Glomerular visceral epithelial cell (primary cell): Measurements from ENCODE around the gene DNASE1L2.

Experiments used
- DNase-seq: peaks from one replicate; pipeline ENCODE4 v3.0.0-alpha.2; 2016; ENCODE audit errors: extremely low spot score

Gene DNASE1L2

DNA sequence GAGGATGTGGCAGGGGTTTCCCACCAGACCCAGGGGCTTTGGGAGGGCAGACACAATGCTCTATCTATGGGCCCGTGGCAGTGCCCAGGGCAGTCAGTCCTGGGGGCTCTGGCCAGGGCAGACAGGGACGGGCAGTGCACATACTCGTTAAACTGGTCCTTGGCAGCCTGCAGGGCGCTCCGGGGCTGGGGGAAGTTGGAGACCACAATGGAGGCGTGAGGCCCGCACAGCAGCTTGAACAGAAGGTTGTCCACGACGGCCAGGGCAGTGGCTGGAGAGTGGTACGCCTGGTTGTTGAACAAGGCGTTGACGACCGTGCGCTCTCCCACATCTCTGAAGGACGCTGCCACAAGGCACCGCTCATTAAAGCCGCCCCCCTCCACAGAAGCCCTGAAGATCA is 50.3 kb downstream of the DNASE1L2 start:
- DNase-seq: no peak

DNA sequence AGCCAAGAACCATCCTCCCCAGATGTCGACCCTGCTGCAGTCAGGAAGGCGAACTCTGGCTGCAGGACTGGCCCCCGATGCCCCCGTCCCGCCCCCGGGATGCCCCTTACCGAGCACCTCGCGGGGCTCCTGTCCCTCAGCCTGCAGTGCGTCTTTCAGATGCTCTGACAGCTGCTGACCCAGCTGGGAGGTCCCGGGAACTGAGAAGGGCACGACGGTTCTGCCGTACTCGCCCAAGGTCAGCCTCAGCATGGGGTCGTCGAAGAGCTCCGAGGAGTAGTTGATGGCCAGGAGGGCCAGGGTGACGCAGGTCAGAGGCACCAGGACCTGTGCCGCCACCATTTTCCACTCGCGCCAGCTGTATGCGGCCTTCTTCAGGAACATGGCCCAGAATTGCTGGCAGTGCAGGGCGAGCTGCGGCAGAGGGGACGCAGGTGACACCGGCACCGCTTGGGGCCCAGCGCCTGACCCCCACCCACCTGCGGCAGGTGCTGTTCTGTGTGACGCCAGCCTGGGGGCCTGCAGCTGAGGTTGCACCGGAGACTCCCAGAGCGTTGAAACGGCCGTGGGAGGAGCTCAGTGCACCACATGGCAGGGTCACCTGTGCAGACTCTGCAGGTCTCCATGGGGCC is 51.8 kb downstream of the DNASE1L2 start:
- DNase-seq: no peak
